Trophoblast cell (in vitro differentiated cells and primary cell): ENCODE results near the gene CYP4A22.
A peak's percentile ranks its signal among the peaks of the same experiment; 100 is the strongest.
"Not testable (repeated sequence)": the region's sequence is repeated elsewhere in the genome, so short reads cannot be mapped to it uniquely, and the experiment has no call there.

Experiments
- DNase-seq, 2 donors: peaks; one replicate each; pipeline ENCODE4 v3.0.0-alpha.2; 2016
- H2AFZ ChIP-seq: 2 replicates; pipeline ENCODE4 v1.6.1; 2013; ENCODE audit warnings: low read length, moderate library complexity, mild to moderate bottlenecking; ENCODE audit not compliant: insufficient read depth, poor library complexity
- H2AK5ac ChIP-seq: 2 replicates; pipeline ENCODE4 v1.6.1; 2013; ENCODE audit warnings: mild to moderate bottlenecking, low read length
- H2BK120ac ChIP-seq: 2 replicates; pipeline ENCODE4 v1.6.1; 2013; ENCODE audit warnings: low read length, mild to moderate bottlenecking, moderate library complexity; ENCODE audit not compliant: insufficient read depth, poor library complexity
- H2BK12ac ChIP-seq: 2 replicates; pipeline ENCODE4 v1.6.1; 2013; ENCODE audit warnings: mild to moderate bottlenecking, low read length, moderate library complexity
- H2BK5ac ChIP-seq: 2 replicates; pipeline ENCODE4 v1.6.1; 2013; ENCODE audit warnings: low read length, low read depth, moderate library complexity, mild to moderate bottlenecking; ENCODE audit not compliant: poor library complexity
- H3K14ac ChIP-seq: 2 replicates; pipeline ENCODE4 v1.6.1; 2013; ENCODE audit warnings: mild to moderate bottlenecking, low read length
- H3K18ac ChIP-seq: 2 replicates; pipeline ENCODE4 v1.6.1; 2013; ENCODE audit warnings: mild to moderate bottlenecking, low read length
- H3K23ac ChIP-seq: 2 replicates; pipeline ENCODE4 v1.6.1; 2013; ENCODE audit warnings: low read length
- H3K27ac ChIP-seq: 2 replicates; pipeline ENCODE4 v1.5.1; 2013; ENCODE audit warnings: low read depth, mild to moderate bottlenecking, inconsistent platforms, low read length, moderate library complexity
- H3K27me3 ChIP-seq: 2 replicates; pipeline ENCODE4 v1.6.1; 2013; ENCODE audit warnings: inconsistent platforms, mild to moderate bottlenecking, low read length, moderate library complexity; ENCODE audit not compliant: insufficient read depth
- H3K36me3 ChIP-seq, 2 experiments: 1 replicate in 1 of 2; 2 replicates in 1 of 2; pipeline ENCODE4 v1.6.1; 2013; ENCODE audit warnings: low read length in 2 of 2, mild to moderate bottlenecking in 2 of 2, moderate library complexity in 1 of 2; ENCODE audit not compliant: insufficient read depth in 2 of 2, control insufficient read depth in 1 of 2
- H3K4ac ChIP-seq: 2 replicates; pipeline ENCODE4 v1.6.1; 2013; ENCODE audit warnings: low read depth, mild to moderate bottlenecking, low read length, moderate library complexity
- H3K4me1 ChIP-seq, 2 experiments: 1 replicate in 1 of 2; 2 replicates in 1 of 2; pipeline ENCODE4 v1.6.1; 2013; ENCODE audit warnings: low read length in 2 of 2, mild to moderate bottlenecking in 2 of 2, moderate library complexity in 1 of 2; ENCODE audit not compliant: insufficient read depth in 2 of 2, control insufficient read depth in 1 of 2
- H3K4me2 ChIP-seq: 2 replicates; pipeline ENCODE4 v1.6.1; 2013; ENCODE audit warnings: inconsistent platforms, mild to moderate bottlenecking, low read length, moderate library complexity
- H3K4me3 ChIP-seq: 2 replicates; pipeline ENCODE4 v1.5.1; 2013; ENCODE audit warnings: mild to moderate bottlenecking, low read depth, low read length, inconsistent platforms
- H3K79me1 ChIP-seq: one replicate; pipeline ENCODE4 v1.6.1; 2013; ENCODE audit warnings: low read length
- H3K79me2 ChIP-seq: 2 replicates; pipeline ENCODE4 v1.6.1; 2013; ENCODE audit warnings: low read length, mild to moderate bottlenecking; ENCODE audit not compliant: control insufficient read depth, insufficient read depth, poor library complexity
- H3K9ac ChIP-seq: 2 replicates; pipeline ENCODE4 v1.6.1; 2013; ENCODE audit warnings: mild to moderate bottlenecking, low read length
- H3K9me3 ChIP-seq: 2 replicates; pipeline ENCODE4 v1.6.1; 2013; ENCODE audit warnings: low read depth, mild to moderate bottlenecking, control low read depth, inconsistent platforms, low read length; ENCODE audit not compliant: insufficient read depth
- H4K12ac ChIP-seq: 2 replicates; pipeline ENCODE4 v1.6.1; 2013; ENCODE audit warnings: low read depth, mild to moderate bottlenecking, low read length, moderate library complexity
- H4K8ac ChIP-seq: 2 replicates; pipeline ENCODE4 v1.6.1; 2013; ENCODE audit warnings: low read depth, mild to moderate bottlenecking, low read length, moderate library complexity
- H4K91ac ChIP-seq: one replicate; pipeline ENCODE4 v1.6.1; 2013; ENCODE audit warnings: low read depth, mild to moderate bottlenecking, low read length, moderate library complexity
- WGBS: extraction: QIAGEN DNeasy Blood & Tissue Kit; methylation state at CpG from one replicate; pipeline ENCODE4 v1.1.7; 2013; ENCODE audit warnings: missing lambda C conversion rate; ENCODE audit not compliant: insufficient read length, insufficient coverage; ENCODE audit errors: extremely low coverage; 5-methylcytosine and 5-hydroxymethylcytosine counted together

Gene CYP4A22

DNA sequence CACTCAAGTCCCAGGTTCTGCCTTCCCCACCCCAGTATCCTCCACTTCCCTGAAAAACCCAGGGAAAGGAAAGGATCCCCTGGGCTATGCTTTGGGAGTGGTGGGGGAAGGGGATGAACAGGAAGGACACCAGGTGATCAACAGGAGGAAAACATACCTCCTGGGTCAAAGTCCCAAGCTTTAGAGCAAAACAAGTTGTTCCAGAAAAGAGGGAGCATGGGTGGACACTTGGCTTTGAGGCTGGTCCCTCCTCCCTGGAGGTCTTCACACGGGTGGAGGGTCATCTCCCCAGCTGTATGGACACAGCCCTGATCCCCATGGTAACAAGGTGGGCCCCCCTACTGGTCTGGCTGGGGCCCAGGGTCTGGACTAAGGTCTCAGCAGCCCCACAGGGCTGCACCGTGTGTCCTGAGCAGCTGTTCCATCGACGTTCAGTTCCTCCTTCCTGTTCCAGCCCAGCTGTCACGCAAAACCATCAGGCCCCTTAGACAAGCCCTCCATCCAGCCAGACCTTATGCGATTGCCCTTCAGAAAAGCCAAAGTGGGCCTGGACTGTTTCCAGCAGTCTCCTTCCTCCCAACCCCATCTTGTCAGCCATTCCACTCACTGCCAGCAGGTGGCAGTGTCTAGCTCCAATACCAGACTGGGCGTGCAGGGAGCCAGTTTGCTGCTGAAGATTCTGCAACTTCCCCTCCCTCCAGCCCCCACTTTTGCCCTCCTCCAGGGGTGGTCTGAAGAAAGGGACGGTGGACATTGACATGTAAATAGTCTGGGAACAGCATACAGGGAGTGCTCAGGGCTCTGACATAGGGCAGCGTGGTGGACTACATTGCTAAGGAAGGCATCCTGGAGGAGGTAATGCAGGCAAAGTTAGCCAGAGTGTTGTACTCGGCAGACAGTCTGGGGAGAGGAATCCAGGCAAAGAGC lies 55.5 kb downstream of the CYP4A22 start:
- WGBS = no CpG with 5 or more reads among the region's 10 CpGs
- H3K79me2 ChIP-seq = no peaks in the 10 kb centered on the region

GRCh38 chr1:47193496-47193895 lies 56.3 kb downstream of the CYP4A22 start:
- H3K18ac ChIP-seq, DNase-seq, H3K36me3 ChIP-seq, H3K4me2 ChIP-seq, H3K9me3 ChIP-seq, H2AK5ac ChIP-seq, H2BK120ac ChIP-seq, H3K27me3 ChIP-seq, H3K4me1 ChIP-seq, H3K79me1 ChIP-seq, H3K9ac ChIP-seq, H3K14ac ChIP-seq, H3K4me3 ChIP-seq, H3K27ac ChIP-seq, H4K12ac ChIP-seq, H2BK12ac ChIP-seq, H3K4ac ChIP-seq, H2BK5ac ChIP-seq, H3K79me2 ChIP-seq, H4K91ac ChIP-seq, H4K8ac ChIP-seq, H3K23ac ChIP-seq, H2AFZ ChIP-seq: not testable (repeated sequence)
- no CpG with 5 or more reads among the region's 10 CpGs for WGBS

More for the DNA sequence above, 55.5 kb downstream of the CYP4A22 start:
- Histone ChIP-seq H3K4me3 (no peak overlapping the region), H3K9ac (peak overlapping the region; percentile 67), H3K18ac (no peak overlapping the region), H4K91ac (no peak overlapping the region), H2BK5ac (no peak overlapping the region), H3K9me3 (peaks cover 3% of the 10 kb centered on the region), H2AK5ac (no peak overlapping the region), H3K79me1 (no peaks in the 10 kb centered on the region), H2BK120ac (no peak overlapping the region), H4K12ac (no peak overlapping the region), H3K27me3 (no peaks in the 10 kb centered on the region), H3K36me3 (no peaks in the 10 kb centered on the region), H2AFZ (no peak overlapping the region), H3K27ac (no peak overlapping the region), H2BK12ac (no peak overlapping the region), H3K14ac (no peak overlapping the region), H3K23ac (no peak overlapping the region), H3K4me2 (no peak overlapping the region), H3K4ac (no peak overlapping the region), H4K8ac (no peak overlapping the region), H3K4me1 (peaks cover 0 to 4% of the 10 kb centered on the region in 2 experiments)
- DNase-seq = peak; percentile 32 to 84

- H2AK5ac ChIP-seq = no peak overlapping the region
- no peak overlapping the region for H3K4ac ChIP-seq
- no peak overlapping the region for H2BK12ac ChIP-seq
- no peak overlapping the region for H3K14ac ChIP-seq
- H3K4me1 ChIP-seq = peaks cover 0 to 4% of the 10 kb centered on the region in 2 experiments
- H4K8ac ChIP-seq = no peak overlapping the region
- H3K4me2 ChIP-seq = no peak overlapping the region
- no peak overlapping the region for H2BK120ac ChIP-seq
- no peak overlapping the region for H3K9ac ChIP-seq
- H2AFZ ChIP-seq = no peak overlapping the region
- no peaks in the 10 kb centered on the region for H3K79me2 ChIP-seq
- H3K79me1 ChIP-seq = no peaks in the 10 kb centered on the region
- H3K4me3 ChIP-seq = no peak overlapping the region
- H3K23ac ChIP-seq = no peak overlapping the region
- H3K27me3 ChIP-seq = no peaks in the 10 kb centered on the region
- H4K91ac ChIP-seq = no peak overlapping the region
- H3K36me3 ChIP-seq = no peaks in the 10 kb centered on the region
- H3K9me3 ChIP-seq = peaks cover 3% of the 10 kb centered on the region
- H3K27ac ChIP-seq = no peak overlapping the region
- no peak overlapping the region for H4K12ac ChIP-seq
- no peak overlapping the region for H3K18ac ChIP-seq
- no peak overlapping the region for H2BK5ac ChIP-seq
- DNase-seq = no peak
These were observed 57.1 kb downstream of the CYP4A22 start for GRCh38 chr1:47194311-47194710.

GRCh38 chr1:47195981-47196380 lies 58.7 kb downstream of the CYP4A22 start:
- not testable (repeated sequence) for H3K23ac ChIP-seq, H3K27ac ChIP-seq, DNase-seq, H3K79me1 ChIP-seq, H3K4me3 ChIP-seq, H3K4me1 ChIP-seq, H3K9me3 ChIP-seq, H2AFZ ChIP-seq, H3K4ac ChIP-seq, H4K8ac ChIP-seq, H2BK12ac ChIP-seq, H3K79me2 ChIP-seq, H4K91ac ChIP-seq, H3K14ac ChIP-seq, H2AK5ac ChIP-seq, H3K9ac ChIP-seq, H2BK5ac ChIP-seq, H4K12ac ChIP-seq, H2BK120ac ChIP-seq, H3K27me3 ChIP-seq, H3K36me3 ChIP-seq, H3K4me2 ChIP-seq, H3K18ac ChIP-seq
- no CpG with 5 or more reads among the region's 9 CpGs for WGBS
